HG02943 (cell line): ENCODE data around the gene DCUN1D2.
"Not testable (repeated sequence)": the region's sequence is repeated elsewhere in the genome, so short reads cannot be mapped to it uniquely, and the experiment has no call there.

Source experiments
- ATAC-seq: cut with Tn5 transposase; IDR thresholded peaks from one replicate; pipeline ENCODE4 v1.9.1; 2021; ENCODE audit warnings: mild to moderate bottlenecking, low read depth, moderate library complexity; ENCODE audit not compliant: unreplicated experiment

Gene DCUN1D2

DNA sequence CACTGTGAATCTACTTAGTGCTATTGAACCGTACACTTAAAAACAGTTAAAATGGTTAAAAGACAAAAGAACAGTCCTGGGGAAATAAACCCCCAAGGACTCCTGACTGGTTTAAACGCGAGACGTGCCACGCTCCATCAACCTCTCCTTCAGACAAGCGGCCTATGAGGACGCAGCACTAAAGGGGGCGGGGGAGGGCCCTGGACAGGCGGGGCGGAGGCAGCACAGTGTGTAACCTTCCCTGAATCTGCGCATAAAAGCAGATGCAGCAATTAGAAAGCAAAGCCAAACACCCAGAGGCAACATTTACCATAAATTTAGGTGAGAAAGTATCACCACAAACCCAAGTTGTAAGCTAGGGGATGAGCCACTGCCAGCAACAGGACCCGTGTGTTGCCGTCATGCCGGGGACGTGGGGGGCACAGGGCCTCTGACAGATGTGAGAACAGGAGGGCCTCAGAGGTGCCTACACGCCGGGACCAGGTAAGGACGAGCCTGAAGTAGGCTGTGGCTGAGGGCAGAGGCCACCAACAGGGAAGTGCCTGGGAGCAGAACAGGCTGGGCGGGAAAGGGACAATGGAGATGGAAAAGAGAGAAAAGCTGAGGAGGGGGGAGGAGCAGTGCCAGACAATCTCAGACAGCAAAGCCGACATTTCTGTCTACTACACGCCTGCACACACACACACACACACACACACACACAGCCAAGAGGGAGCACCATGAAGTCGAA is 21.9 kb downstream of the DCUN1D2 start:
- ATAC-seq = no peak

DNA sequence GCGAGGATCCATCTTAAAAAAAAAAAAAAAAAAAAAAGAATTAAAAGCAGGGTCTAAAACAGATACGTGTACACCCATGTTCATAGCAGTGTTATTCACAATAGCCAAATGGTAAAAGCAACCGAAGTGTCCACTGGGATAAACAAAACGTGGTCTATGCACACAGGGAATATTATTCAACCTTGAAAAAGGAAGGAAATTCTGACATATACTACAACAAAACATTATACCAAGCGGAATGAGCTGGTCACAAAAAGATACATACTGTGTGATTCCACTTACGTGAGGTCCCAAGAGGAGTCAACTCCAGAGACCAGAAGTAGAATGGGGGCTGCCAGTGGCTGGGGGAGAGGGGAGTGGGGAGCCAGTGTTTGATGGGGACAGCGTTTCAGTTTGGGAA is 22.5 kb downstream of the DCUN1D2 start:
- ATAC-seq = no peak

DNA sequence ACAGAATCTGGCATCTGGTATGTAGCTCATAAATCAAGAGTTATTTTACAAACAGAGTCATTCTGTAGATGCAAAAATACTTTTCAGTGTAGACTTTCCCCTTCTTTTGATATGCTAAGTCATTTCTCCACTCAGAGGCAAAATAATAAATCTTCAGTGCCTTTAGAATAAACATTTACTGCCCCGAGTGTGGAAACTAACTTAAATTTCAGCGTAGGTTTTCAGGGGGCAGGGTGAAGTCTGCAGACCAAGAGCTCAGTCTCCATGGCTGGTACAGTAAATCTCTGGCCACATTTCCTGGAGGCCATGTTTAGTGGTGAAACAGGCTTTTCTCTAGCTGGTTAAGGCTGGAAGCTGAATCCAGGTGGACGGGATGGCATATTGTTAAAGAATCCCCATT is 24.1 kb downstream of the DCUN1D2 start:
- no peak for ATAC-seq

DNA sequence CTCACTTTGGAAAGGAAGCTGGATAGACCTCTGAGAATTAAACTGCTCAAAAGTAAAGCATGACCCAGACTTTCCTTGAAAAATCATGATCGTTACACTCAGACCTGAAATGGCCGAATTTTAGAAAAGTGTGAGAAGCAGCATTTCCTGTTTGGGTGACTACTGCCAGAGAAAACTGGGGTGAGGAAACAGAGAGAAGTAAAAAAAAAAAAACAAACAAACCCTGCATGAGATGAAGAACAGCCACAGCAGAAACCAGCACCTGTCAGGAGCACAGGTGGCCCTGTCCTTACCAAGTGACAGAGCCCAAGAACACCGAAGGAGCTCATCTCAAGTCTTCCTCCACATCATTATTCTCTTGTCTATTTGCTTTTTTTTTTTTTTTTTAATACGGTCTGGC is 25.2 kb downstream of the DCUN1D2 start:
- ATAC-seq = no peak

DNA sequence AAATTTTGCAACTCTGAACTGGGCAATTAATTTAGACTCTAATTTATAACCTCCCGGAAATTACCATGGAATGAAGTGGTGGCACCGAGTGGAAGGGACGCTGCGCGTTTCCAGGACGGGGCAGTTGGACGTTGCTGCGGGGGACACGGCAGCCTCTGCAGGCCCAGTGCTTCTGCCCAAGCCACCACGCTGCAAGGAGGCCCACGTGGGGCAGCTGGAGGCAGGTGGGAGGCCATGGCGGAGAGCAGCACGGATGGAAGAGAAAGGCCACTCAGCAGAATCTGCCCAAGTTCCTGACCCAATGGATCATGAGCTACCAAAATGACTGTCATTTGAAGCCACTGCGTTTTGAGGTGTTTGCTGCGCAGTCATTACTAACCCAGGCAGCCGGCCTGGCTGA is 26.0 kb downstream of the DCUN1D2 start:
- ATAC-seq = no peak

DNA sequence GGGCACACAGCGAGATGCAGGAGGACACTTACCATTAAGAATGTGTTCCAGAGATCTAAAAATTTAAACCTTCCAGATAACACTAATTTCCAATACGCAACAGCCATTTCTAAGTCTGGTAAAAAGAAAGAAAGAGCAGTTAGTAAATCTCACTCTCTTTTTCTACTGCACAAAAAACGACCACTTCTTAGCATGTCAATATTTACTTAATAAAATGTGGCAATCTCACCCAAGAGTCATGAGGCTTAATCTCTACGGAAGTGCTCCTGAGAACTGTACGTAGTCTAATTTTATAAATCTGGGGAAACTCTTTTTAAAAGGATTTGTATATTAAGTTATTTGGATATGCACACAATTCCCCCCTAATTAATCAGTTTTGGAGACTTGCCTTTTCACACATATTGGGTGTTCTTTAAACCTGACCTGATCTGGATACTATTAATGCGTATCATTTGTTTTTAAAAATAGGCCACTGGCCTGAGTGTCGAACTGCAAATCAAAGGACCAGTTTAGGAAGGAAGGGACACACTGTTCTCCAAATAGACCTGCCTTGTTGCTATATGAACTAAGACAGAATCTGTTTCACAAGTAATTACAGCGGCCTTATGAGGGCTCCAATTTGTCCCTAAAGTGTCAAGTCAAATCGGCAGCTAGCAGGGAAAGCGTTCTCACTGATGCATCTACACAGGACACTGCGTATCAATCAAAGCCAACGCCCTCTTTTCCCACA is 29.3 kb downstream of the DCUN1D2 start:
- no peak for ATAC-seq

DNA sequence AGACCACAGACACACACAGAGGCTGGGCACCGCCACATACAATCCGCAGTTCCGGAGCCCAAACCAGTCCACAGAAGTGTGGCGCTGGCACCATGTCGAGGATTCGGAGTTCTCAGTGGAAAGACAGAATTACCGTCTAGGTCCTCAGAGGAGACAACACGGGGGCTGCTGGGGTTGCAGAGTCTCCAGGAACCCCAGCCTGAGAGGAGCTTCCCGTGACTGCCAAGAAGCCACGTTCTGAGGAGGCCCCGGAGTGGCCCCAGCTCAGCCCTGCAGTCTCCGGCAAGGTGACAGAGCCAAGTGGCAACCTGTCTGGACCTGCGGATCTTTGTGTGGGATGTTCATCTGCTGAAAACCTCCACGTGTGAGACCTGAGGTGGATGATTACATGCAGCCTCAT is 29.9 kb downstream of the DCUN1D2 start:
- ATAC-seq = no peak

DNA sequence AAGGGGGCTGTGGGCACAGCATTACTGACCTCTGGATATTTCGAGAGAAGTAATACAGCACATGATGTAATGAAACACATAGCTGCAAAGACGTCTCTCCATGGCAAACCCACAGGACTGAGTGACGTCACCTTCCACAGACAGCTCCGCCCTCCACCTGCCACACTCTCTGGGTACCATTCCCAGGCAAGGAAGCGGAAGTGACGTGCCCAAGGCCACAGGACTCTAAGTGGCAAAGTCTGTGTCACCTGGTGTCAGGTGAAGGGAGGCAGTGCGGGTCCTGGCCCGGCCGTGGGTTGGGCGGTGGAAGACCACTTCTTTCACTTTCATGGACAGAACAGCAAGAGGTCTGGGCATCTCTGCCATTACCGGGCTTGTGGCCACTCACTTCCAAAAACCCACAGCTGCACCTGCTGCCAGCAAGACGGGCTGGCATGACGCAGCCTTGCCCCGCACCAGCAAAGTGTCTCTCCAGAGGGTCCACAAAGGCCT is 30.4 kb downstream of the DCUN1D2 start:
- ATAC-seq = no peak

DNA sequence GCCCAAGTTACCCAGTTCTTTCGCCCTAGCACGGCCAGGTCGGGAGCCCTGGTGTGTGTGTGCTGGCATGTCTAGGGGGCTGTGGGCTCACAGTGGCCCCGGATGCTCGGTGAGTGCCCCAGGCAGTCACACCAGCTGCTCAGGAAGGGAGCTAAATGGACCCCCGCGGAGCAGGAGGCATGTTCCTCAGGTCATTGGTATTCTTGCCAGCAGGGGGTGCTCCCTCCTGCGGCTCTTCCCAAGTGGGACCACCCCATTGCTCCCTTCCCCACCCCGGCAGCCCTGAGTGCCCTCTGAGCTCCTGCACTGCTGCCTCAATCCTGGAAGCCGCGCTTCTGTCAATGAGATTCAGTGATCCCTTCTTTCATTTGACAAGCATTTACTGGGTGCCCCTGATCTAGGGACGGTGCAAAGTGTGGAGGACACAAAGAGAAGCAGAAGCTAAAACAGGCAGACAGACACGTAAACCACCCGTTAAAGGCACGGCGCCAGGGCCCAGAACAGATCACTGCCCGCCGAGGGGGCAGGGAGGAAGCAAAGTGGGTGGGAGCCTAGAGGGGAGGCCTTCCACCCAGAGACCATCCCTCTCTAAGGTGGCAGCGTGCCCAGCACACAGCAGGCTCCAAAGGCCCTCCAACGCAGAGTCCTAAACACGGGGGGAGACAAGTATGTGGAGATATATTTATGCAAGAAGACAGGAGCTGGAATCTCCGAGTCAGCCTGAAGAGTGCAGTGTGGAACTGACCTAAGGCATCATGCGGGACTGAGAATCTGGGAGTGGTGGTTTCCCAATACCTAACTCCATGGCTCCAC is 32.1 kb downstream of the DCUN1D2 start:
- ATAC-seq = no peak

DNA sequence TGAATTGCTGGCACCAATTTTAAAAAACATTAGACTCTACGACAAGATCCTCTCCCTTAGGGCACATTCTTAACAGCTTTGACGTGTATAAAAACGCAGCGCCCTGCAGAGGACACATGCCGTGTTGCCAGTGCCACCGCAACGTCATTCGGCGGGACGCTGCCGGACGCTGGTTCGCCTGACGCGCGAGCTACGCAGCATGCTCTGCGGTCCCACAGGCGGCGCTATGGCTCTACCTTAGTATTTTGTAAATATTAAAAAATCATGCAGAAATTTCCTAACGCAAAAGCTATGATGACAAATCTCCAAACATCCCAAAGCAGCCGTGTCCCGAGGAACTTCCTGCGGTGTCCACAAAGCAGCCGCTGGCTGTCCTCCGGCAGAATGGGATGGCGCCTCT is 33.0 kb downstream of the DCUN1D2 start:
- ATAC-seq = no peak

DNA sequence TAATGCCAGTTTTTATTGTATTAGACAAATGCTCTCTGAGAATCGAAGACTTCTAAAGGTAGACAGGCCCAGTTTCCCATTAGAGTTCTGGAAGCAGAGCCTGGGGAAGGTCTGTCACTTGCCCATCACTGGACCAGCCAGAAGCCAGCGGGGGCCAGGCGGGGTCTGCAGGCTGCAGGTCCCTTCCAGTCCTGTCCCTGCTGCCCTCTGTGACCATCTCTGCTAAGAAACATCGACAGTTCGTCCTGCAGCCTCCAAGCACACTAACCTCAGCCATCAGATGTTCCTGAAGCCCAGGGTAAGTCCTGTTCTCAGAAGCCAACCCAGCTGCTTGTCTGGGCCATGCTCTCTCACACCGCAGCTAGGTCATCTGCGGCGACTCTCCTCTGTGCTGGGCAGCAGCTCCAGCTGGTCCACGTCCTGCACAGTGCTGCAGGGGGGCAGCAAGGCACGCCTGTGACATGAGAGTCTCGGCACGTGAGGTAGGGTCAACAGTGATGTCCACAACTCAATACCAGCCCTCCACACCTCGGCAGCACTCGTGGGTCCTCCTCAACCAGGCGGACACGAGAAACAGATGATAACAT is 34.3 kb downstream of the DCUN1D2 start:
- no peak for ATAC-seq

DNA sequence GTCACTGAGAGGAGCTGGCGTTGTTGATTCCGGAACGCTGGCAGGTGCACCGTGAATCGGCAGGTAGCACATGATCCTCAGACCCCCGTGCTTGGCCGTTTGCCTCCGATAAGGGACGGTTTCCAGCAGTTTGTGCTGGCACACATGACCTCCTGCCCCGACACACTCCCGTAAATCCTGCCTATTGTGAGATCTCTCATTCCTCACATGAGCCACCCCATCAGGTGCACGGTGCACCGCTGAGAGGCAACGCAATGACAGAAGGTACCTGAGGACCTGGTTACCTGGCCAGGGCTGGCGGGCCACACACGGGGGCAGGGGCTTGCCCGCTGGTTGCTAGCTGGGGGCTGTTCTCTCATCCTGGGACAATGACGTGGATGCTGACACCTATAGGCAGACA is 35.1 kb downstream of the DCUN1D2 start:
- no peak for ATAC-seq

DNA sequence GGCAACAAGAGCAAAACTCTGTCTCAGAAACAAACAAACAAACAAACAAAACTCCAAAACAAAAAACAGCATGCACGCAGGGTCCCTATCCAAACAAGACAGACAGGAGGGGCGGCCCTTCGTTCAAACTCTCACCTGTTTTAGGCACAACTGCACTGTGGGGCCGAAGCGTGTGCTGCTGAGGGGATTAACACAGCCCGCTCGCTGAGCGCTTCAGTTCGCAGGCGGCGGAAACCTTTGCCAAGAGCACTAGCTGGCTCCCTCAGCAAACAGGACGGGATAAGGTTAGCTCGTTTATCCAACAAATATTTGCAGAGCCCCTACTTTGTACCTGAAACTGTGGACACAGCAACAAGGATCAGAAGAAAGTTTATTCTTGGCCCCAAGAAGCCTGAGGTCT is 35.6 kb downstream of the DCUN1D2 start:
- ATAC-seq = no peak

DNA sequence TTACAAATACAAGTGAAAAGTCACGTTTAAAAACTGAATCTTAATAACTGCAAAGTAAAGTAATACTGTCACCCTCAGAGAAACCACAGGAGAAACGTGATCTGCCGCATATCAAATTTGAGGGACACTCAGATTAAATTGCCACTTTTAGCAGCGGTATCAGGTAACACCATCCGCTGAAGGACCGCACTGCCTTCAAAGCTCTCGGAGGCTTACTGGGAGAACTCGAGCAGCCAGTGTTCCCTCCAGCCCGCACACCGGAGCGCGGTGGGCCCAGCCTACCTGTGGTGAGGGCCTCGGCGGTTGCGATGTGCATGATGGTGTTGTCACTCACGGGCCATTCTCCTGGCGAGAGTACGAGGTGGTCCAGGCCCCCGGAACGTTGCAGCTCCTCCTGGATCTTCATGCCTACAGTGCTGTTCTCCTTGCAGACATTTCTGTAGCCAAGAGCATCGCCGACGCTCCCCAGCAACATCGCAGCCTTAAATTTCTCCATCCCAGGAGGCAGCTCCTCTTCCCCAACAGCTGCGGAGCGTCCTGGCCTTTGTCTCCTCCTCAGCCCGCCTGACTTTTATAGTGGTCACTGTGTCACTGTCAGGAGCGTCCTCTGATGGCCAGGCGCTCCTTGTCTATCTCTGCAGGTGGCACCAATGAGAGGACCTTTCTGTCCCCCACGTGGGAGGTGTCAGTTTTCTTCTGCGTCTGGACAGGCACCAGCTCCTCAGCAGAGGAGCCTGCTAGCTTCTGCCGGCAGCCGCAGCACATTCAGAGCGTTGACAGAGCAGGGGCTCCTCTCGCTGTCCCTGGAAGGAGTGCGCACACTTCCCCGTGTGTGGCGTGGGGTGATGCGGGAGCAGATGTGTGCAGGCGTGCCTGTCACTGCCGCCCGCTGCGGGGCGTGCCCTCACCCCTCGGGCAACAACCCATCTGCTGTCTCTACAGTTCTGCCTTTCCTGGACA is 37.3 kb downstream of the DCUN1D2 start, which contains the start of gene ADPRHL1:
Gene ADPRHL1, minus strand, starts transcription at position 547 of the 960 bp plus-strand sequence. Its CDS starts 51 bp downstream, at position 496.
- no peak for ATAC-seq

DNA sequence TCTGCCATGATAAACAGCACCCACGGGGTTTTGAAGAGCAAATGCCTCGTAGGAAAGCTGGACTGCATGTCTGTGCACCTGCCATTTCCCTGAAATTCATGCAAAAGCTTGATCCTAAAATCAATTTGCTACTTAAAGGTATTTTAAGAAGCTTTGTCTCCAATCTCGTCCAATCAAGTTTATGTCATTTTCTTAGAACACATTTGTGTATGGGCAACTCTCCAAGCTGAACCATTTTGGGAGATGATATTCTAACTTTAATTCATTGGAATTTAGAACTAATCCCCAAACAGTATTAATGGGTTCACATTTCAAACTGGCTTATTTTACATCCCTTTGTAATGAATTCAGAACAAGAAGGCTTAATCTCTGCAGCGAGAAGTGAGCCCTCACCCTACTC is 38.0 kb downstream of the DCUN1D2 start:
- no peak for ATAC-seq

DNA sequence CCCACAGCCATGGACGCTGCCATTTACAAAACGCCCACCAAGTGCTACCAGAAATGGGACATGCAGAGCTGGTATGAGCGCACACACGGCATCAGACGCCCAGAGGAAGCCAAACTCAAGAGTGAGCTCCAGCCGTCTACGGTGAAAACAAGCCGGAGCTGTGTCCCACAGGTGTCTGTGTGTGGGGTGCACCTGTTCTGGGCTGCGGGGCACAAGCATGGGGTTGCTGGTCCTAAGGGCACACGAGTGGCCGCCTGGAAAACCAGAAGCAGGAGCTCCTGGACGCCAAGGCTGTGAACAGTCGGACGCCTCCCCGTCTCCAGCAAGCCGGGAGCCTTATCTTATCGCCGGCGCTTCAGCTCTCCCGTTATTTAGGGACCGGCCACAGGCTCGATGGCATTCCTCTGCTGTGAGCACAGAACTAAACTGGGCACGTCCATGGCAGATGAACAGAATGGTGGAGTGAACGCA is 38.5 kb downstream of the DCUN1D2 start:
- ATAC-seq = no peak

DNA sequence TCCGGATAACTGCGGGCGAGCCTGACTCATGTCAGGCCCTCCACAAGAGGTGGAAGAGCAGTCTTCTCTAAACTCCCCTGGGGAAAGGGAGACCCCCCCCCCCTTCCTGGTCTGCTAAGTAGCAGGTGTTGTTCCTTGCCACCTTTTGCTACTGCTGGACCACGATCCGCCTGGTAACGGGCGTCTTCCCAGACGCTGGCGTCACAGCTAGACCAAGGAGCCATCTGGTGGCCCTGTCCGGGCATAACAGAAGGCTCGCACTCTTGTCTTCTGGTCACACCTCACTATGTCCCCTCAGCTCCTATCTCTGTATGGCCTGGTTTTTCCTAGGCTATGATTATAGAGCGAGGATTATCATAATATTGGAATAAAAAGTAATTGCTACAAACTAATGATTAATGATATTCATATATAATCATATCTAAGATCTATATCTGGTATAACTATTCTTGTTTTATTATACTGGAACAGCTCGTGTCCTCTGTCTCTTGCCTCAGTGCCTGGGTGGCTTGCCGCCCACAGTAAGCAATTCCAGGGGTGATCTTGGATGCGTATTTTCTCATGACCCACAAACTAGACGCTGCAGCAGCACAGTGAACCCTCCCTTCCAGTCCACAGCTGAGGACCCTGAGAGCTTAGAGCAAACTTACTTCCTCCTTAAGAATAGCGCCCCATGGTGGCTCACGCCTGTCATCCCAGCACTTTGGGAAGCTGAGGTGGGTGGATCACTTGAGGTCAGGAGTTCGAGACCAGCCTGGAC is 39.5 kb downstream of the DCUN1D2 start:
- not testable (repeated sequence) for ATAC-seq

DNA sequence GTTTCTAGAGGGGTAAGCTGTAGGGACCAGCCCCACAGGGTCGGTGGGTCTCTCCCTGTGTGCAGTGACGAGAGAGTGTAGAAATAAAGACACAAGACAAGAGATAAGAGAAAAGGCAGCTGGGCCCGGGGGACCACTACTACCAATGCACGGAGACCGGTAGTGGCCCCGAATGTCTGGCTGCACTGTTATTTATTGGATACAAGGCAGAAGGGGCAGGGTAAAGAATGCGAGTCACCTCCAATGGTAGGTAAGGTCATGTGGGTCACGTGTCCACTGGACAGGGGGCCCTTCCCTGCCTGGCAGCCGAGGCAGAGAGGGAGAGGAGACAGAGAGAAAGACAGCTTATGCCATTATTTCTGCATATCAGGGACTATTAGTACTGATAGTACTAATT is 40.2 kb downstream of the DCUN1D2 start:
- ATAC-seq = not testable (repeated sequence)
